ENCODE measurements around the gene ATP8B3. TPM values are rescaled to one million over a fixed set of nuclear protein-coding genes. Genes with fewer than 3 reads are reported as not detected.

ATP8B3 gene
- total and polyA plus RNA-seq, 2 donors (not counting 1 experiment from before 2014, with no cell fraction given), result 2.3 to 3.0 TPM

GRCh38 chr19:1768248-1768647 is 43.8 kb downstream of the ATP8B3 start:
- H3K79me2 ChIP-seq (ENCODE audit: control insufficient read depth, insufficient read depth, low read length), result no peaks in the 10 kb centered on the region
- no peaks in the 10 kb centered on the region for H3K4me1 ChIP-seq (ENCODE audit: control insufficient read depth, extremely low read depth, insufficient read depth, low read length)
- H2AFZ ChIP-seq (ENCODE audit: low read length), result no peak overlapping the region
- H3K27me3 ChIP-seq (ENCODE audit: control insufficient read depth, insufficient read depth, low read length), result peaks cover 44% of the 10 kb centered on the region
- no peaks in the 10 kb centered on the region for H3K36me3 ChIP-seq (ENCODE audit: control insufficient read depth, insufficient read depth, low read length)
- no peak overlapping the region for H3K4me3 ChIP-seq (replicated peaks in 1 of 4; ENCODE audit: control extremely low read depth in 1 of 4, insufficient read depth in 1 of 4, low read depth in 3 of 4, low read length in 4 of 4)
- H3K4me2 ChIP-seq (ENCODE audit: extremely low read depth, insufficient read depth, low read length), result no peak overlapping the region
- no peaks in the 10 kb centered on the region for H3K9me3 ChIP-seq (ENCODE audit: control insufficient read depth, insufficient read depth, low read depth, low read length)
- no peaks in the 10 kb centered on the region for H4K20me1 ChIP-seq (ENCODE audit: control insufficient read depth, extremely low read depth, insufficient read depth, low read length)
- H3K9ac ChIP-seq (ENCODE audit: insufficient read depth, low read length), result no peak overlapping the region
- TF ChIP-seq CTCF (conservative IDR thresholded peaks at IDR 0.05 in 1 of 2, IDR thresholded peaks at IDR 0.05 in 1 of 2; ENCODE audit: low read depth in 1 of 2, low read length in 2 of 2), result peak in 1 of 2 donors; percentile 29
- TF ChIP-seq EZH2 (IDR thresholded peaks at IDR 0.05; ENCODE audit: low read length, missing control alignments), result no peak
- DNase-seq (ENCODE audit: low read depth in 2 of 2), result no peak
- no peak overlapping the region for H3K27ac ChIP-seq (ENCODE audit: insufficient read depth, low read length)

GRCh38 chr19:1767464-1767933 is 44.6 kb downstream of the ATP8B3 start:
- no peaks in the 10 kb centered on the region for H3K9me3 ChIP-seq (ENCODE audit: control insufficient read depth, insufficient read depth, low read depth, low read length)
- DNase-seq (ENCODE audit: low read depth in 2 of 2), result no peak
- peaks cover 44% of the 10 kb centered on the region for H3K27me3 ChIP-seq (ENCODE audit: control insufficient read depth, insufficient read depth, low read length)
- TF ChIP-seq CTCF (conservative IDR thresholded peaks at IDR 0.05 in 1 of 2, IDR thresholded peaks at IDR 0.05 in 1 of 2; ENCODE audit: low read depth in 1 of 2, low read length in 2 of 2) (peak; percentile 68 to 78), EZH2 (IDR thresholded peaks at IDR 0.05; ENCODE audit: low read length, missing control alignments) (no peak)
- H3K36me3 ChIP-seq (ENCODE audit: control insufficient read depth, insufficient read depth, low read length), result no peaks in the 10 kb centered on the region
- no peak overlapping the region for H2AFZ ChIP-seq (ENCODE audit: low read length)
- H3K79me2 ChIP-seq (ENCODE audit: control insufficient read depth, insufficient read depth, low read length), result no peaks in the 10 kb centered on the region
- H4K20me1 ChIP-seq (ENCODE audit: control insufficient read depth, extremely low read depth, insufficient read depth, low read length), result no peaks in the 10 kb centered on the region
- no peaks in the 10 kb centered on the region for H3K4me1 ChIP-seq (ENCODE audit: control insufficient read depth, extremely low read depth, insufficient read depth, low read length)
- H3K4me2 ChIP-seq (ENCODE audit: extremely low read depth, insufficient read depth, low read length), result no peak overlapping the region
- H3K9ac ChIP-seq (ENCODE audit: insufficient read depth, low read length), result no peak overlapping the region
- H3K27ac ChIP-seq (ENCODE audit: insufficient read depth, low read length), result no peak overlapping the region
- no peak overlapping the region for H3K4me3 ChIP-seq (replicated peaks in 1 of 4; ENCODE audit: control extremely low read depth in 1 of 4, insufficient read depth in 1 of 4, low read depth in 3 of 4, low read length in 4 of 4)

- no peaks in the 10 kb centered on the region for H3K79me2 ChIP-seq (ENCODE audit: control insufficient read depth, insufficient read depth, low read length)
- no peak for DNase-seq (ENCODE audit: low read depth in 2 of 2)
- H3K9ac ChIP-seq (ENCODE audit: insufficient read depth, low read length), result no peak overlapping the region
- TF ChIP-seq CTCF (conservative IDR thresholded peaks at IDR 0.05 in 1 of 2, IDR thresholded peaks at IDR 0.05 in 1 of 2; ENCODE audit: low read depth in 1 of 2, low read length in 2 of 2) (no peak), EZH2 (IDR thresholded peaks at IDR 0.05; ENCODE audit: low read length, missing control alignments) (peak; percentile 13)
- peaks cover 50% of the 10 kb centered on the region for H3K27me3 ChIP-seq (ENCODE audit: control insufficient read depth, insufficient read depth, low read length)
- H3K4me1 ChIP-seq (ENCODE audit: control insufficient read depth, extremely low read depth, insufficient read depth, low read length), result no peaks in the 10 kb centered on the region
- H2AFZ ChIP-seq (ENCODE audit: low read length), result no peak overlapping the region
- H4K20me1 ChIP-seq (ENCODE audit: control insufficient read depth, extremely low read depth, insufficient read depth, low read length), result no peaks in the 10 kb centered on the region
- H3K9me3 ChIP-seq (ENCODE audit: control insufficient read depth, insufficient read depth, low read depth, low read length), result no peaks in the 10 kb centered on the region
- H3K4me3 ChIP-seq (replicated peaks in 1 of 4; ENCODE audit: control extremely low read depth in 1 of 4, insufficient read depth in 1 of 4, low read depth in 3 of 4, low read length in 4 of 4), result no peak overlapping the region
- H3K4me2 ChIP-seq (ENCODE audit: extremely low read depth, insufficient read depth, low read length), result no peak overlapping the region
- no peaks in the 10 kb centered on the region for H3K36me3 ChIP-seq (ENCODE audit: control insufficient read depth, insufficient read depth, low read length)
- H3K27ac ChIP-seq (ENCODE audit: insufficient read depth, low read length), result no peak overlapping the region
Measured at GRCh38 chr19:1766800-1767352, 45.2 kb downstream of the ATP8B3 start.

Measured in fibroblast of lung (primary cell).